ENCODE data around the gene PIK3R1.
A peak's percentile ranks its signal among the peaks of the same experiment; 100 is the strongest.

PIK3R1 gene

DNA sequence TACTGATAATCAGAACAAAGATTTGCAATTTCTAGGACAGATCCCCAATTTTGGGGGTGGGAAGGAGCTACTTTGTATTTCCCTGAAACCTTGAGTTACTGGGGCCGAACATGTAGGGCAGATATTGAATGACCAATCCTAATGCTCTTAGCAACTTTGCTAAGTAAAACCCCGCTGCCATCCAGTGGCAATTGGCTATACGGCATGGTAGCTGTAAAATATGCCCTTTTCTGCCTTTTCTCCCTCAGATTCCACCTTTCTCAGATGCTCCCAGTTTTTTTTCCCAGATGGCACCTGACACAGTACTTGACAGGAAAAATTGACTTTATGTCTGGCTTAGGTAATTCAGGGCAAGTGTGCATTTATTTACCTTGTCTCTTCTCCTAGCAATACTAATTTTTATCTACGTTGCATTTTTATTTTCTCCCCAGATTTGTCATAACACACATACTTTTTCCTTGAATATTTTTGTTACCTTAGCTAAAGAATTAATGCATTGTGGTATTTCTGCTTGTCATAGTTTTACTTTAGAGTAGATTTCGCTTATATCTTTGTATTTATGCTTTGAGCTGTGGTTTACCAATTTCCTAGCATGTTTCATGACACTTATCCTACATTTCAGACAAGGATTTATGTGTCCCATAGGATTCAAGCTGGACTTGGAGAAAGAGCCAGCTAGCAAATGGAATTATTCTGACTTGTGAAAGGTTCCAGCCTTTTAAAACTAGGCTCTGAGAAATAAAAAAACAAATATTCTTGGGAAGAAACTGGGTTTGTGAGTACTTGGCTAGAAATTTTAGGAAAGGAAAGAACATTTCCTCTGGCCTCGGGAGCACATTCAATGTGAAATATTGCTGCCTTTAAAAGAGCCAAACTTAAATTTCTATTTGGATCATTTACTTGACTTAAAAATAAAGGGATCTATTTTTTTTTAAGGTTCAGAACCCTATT, 37.4 kb downstream of the PIK3R1 start:
- peak; percentile 77 for DNase-seq

DNA sequence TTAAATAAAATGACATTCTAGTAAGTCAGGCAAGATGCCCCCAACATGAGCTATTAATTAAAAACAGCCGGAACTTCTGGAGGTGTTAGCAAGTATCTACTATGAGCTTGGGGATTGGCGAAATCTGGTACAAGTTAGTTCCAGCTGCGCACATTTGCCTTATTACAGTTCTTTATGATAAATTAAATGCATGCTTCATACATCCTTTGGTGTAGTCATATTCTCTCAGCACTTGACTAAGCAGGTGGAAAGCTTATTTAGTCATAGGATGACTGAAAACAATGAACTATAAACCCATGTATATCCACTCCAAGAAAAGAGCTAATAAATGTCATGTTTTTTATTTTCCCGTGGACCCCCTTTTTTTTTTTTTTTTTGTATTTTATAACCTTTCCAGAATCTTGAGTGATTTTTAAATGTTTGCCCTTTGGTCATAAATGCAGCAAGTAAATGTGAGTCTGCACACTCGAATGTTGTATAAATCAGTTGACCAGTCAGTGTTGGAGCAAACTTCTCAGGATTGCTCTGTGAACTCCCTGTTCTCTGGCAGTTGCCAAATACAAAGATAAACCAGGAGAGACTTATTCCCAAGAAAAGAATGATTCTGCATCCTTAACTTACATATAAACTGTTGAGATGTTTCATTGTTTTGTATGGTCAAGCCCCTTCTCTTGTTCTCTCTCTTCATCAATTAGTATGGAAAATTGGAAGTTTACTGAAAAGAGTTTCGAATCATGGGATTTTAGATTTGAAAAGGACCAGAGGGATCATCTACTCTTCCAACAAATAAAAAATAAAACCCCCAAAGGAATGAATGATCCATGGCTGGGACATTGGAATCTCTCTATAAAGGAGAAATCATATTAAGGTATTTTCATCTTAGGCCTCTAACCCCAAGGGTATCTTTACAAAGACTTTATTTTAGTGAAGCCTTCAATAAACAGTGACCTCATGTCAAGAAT, 38.3 kb downstream of the PIK3R1 start:
- DNase-seq = no peak

DNA sequence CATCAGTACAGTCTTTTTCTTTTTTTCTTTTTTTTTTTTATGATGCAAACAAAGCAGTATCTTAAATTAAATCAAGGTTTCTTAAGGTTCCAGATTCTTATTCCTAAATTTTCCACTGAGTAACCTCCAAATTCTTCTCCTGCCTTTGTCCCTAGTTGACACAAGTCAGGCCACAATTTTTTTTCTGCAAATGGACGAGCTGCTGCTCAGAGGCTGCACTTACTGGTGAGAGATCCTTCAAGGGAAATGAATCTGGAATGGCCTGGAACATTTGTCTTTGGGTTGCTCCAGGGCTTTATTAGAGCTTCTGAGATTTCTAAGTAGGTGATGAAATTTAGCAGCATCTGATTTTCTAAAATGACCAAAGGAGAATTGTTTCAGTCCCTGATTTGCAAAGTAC, 39.3 kb downstream of the PIK3R1 start:
- DNase-seq = no peak

DNA sequence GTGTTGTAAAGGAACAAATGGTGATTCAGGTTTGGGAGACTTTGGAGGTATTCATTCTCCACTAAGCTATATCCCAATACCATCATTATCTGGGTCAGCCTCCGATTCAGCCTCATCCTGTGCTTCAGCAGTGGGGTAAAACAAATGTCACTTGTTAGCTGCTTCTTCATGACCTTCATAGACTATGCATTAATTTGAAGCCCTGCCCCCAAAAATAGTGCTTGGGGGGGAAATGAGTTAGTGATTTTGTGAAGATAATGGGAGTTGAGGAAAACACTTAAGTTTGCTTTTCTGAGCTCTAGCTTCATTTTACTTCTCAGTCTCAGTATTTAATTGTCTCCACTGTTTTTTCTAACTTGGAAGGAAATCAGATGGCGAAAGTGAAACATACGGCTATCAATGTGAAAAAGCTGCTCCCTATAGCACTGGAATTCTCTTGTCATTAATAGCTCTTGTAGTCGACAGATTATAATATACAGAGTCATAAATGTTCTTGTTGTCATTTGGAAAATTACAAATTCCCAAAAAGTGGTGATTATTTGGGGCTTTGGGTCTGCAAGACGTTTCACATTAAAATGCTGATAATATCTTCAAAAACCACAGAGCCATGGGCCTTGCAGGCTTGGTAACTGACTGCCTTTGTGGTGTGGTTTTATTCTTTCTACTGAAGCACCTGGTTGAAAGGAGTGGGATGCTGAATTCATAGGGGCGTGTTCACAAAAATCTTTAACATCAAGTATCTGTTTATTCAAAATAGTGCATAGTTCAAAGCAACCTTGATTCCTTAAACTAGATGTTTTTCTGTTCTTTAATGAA, 40.0 kb downstream of the PIK3R1 start:
- no peak for DNase-seq

DNA sequence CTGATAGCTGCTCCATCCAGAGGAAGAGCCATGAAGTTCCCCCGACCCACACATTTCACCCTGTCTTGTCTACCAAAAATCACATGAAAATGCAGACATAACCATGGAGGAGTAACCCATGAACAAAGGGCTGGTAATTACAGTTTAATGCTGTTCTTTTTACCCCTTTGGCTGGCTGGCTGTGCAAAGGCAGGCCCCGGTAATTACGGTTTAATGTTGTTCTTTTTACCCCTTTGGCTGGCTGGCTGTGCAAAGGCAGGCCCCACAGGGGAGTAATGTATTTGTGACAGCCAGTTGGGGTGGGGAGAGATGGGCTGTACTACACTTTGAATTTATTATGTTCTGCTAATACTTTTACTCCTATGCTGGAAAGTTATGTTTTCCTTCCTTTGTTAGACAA, 41.7 kb downstream of the PIK3R1 start:
- DNase-seq = no peak

DNA sequence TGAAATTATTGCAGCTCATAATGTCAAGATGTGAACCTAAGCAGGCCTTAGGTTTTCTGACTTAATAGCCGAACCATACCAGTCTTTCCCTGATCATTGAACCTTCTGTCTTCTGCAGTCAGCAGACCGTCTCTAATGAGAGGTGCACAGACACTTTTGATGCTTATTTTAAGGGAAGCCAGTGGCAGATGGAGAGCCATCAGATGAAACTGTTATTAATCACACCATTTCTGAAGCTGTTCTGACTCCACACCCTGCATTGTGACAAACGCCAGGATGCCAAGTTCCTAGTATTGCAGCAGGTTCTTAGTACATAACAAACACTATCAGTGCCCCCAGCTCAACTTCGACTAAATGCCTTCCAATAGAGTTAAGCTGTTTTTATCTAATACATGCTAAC, 43.0 kb downstream of the PIK3R1 start:
- no peak for DNase-seq

DNA sequence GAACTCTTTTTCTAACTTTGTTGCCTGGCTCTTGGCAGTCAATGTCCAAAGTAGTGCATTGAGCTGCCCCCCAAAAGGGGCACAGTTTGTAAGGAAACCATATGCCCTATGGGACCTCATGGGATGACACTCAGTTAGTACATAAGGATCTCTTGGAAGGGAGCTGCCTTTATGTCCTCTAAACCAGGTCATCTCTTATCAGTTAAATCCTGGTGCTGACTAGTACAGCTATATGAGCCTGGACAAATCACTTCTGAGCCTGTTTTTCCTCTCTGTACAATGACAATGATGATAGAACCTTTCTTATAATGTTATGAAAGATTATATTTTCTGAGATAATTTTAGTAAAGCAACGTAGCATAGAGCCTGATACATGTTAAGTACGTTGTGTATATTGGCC, 44.1 kb downstream of the PIK3R1 start:
- no peak for DNase-seq

DNA sequence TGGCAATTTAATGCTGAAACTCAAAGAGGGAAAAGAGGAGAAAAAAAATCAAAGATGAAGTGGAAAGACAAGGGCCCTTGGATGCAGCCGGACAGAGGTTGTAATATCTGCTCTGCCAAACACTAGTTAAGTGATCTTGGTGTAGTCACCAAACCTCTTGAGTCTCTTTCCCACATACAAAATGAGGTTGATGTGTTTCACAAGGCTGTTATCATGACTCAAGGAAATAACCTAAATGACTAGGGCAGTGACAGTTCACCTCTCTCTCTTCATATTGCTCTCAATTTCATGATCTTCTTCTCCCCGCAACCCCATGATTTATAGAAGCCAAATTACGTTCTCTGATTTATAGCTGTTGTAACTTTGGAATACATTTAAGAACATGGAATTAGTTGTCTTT, 44.9 kb downstream of the PIK3R1 start:
- peak; percentile 27 for DNase-seq

DNA sequence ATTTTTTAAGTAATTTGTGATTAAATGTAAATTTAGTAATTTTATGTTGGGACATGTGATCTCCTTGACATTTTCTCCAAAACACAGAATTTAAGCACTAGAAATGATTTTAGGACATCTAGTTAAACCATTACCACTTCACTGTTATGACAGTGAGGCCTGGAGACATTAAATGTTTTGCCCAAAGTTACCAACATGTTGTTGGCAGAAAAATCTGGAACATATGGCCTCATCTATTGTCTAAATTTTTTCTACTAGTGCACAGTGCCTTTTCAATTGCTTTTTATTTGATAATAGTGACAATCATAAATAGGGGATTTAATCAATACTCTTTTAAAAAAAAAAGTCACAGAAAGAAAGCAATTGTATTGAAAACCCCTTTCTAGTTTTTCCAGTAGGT, 45.6 kb downstream of the PIK3R1 start:
- no peak for DNase-seq

DNA sequence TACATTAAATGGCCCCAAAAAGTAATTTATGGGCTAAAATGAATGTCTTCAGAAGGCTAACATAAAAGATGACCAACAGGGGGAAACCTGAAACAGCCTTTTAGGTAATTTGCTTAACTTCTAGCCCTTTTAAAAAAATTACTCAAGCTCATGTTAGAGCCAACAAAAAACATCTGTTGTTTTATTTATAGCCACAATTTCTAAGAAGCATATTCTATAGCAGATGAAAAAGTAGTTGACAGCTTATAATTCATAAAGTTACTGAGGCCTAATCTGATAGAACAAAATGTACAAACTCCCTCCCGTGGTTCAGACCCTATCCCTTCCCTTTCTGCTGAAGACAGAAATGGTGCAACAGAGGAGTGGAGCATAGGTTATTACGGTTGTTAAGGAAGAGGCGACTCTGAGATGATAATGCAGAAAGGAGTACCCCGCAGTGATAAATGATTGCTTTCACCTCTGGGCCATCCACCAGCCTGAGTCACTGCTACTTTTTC, 46.1 kb downstream of the PIK3R1 start:
- peak; percentile 30 for DNase-seq

DNA sequence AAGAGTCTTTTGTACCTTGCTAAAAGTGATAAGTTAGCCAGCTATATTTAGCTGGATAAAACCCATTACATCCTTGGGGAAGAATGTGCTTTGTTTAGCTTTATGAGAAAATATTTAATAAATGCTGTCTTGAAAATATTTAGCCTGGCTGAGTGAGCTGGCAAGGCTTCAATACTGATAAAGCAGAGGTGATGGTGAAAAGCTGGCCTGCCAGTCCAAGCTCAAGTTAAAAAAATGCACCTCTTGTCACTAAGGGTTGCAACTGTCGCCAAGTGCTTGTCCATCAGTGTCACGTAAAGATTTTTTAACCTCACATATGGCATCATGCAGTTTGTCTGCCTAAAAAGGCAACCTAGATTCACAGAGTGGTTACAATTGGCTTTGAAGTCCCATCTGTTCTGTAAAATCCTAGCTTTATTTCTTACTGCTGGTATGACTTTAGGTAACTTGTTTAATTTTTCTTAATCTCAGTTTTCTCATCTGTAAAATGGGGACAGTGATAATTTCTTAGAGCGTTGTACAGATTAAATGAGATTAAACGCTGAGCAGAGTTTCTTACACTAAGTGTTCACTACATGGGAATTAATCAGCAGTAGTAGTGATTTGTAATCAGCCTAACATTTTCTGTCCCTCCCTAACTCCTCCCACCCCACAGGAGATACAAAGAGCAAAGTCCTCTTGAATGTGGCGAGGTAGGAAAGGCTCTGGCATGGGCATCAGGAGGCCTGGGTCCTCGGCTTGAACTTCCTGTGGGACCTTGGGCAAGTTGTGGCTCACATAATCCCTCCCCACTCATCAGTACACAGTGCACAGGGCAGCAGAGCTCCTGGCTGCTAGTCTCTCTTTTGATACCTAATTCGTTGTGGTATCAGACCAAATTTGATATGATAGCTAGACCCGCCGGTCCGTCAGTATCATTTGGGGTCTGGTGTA, 48.7 kb downstream of the PIK3R1 start:
- DNase-seq = no peak

DNA sequence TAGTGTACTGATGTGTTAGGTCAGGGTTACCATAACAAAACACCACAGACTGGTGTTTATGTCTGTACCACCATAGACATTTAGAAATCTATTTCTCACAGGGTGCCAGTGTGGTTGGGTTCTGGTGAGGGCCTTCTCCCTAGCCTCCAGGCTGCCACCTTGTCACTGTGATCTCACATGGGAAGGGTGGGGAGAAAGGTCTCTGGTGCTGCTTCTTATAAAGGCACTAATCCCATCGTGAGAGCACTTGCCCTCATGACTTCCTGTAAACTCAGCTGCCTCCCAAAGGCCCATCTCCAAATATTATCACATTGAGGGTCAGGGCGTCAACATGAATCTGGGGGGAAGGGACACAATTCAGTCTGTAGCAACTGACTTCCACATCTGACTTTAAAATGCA, 49.8 kb downstream of the PIK3R1 start:
- DNase-seq = no peak

DNA sequence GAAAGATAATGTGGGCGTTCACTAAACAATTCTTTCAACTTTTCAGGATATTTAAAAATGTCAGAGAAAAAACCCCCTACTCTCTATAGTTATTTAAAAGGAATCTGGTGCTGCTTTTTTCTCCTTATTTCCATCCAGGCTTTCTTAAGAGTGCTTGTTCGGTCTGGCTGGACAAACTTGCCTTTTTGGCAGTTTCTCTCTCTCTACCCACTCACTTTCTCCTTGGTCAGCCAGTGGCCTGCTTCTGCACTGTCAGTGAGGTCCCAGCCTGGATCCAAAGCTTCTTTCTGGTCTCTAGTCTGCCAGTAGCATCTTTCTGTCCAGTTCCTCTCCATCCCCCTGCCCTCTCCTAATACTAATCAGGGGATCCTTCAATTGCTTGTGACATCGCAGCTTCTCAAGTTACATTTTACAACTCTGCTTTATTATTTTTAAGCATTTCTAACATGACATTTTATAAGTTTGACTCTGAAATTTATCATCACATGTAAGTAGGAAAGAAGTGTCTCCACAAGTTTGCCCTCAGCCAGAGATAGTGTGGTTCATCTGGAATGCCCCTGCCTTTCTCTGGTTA, 50.4 kb downstream of the PIK3R1 start:
- DNase-seq = no peak

DNA sequence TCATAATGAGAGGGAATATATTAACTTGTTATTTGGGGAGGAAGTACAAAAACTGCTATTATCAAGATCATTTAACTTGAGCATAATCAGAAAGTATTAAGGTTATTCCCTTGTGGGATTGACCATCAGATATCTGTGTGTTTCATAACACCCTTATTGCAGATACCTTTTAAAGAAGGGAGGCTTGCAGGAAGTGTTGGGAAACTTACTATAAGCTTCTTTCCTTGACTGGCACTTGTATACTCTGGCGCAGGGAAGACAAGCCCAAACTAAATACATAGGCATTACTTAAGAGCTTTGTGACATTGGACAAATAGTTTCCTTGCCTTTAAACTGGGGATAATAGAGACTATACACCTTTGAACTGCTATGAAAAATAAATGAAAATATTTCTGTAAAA, 50.9 kb downstream of the PIK3R1 start:
- DNase-seq = no peak

DNA sequence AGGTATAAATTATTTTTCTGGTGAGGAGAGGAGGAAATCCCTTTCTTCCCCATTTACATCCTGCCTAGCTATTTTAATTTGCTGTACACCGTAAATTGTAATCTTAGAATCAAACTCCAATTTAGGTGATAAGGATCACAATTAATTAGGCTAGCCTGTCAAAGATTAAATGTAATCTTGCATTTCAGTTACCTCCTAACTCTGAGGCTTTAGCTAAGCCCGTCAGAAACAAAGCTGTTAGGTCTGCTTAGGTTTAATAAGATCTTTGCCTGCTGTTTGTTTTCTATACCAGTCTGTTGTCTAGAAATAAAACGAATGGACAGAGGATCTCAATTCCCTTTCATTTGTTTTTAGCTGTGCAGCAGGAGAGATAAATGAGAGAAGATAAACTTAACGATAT, 51.5 kb downstream of the PIK3R1 start:
- DNase-seq = no peak

DNA sequence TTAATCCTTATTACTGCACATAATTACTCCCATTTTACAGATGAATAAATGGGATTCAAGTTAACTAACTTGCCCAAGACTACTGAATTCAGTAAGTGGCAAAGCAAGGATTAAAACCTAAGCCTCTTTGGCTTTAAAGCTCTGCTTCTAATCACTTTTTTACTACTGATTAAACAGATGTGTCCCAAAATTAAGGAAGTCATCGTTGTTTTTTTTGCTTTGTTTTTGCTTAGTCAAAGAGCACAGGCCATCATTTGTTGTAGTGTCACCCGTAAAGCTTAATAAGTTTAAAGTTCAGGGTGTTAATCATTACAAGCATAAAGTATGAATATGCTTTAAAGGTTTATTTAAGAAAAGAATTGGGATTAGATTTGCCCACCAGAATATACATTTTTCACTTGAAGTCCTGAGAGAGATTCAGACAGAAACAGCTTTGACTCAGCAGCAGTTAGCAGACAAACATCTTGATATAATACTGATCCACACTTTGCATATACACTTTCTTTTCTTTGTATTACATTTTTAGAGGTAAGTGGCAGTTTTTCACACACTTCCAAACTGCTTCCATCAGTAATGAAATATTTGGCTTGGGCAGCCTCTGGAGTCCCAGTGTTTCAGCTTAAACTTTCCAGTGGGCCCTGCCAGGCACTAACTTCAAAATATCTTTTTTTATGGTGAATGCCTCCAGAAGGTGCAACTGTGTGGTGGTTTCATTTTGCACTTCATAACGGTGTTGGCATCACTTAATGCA, 52.7 kb downstream of the PIK3R1 start:
- no peak for DNase-seq

DNA sequence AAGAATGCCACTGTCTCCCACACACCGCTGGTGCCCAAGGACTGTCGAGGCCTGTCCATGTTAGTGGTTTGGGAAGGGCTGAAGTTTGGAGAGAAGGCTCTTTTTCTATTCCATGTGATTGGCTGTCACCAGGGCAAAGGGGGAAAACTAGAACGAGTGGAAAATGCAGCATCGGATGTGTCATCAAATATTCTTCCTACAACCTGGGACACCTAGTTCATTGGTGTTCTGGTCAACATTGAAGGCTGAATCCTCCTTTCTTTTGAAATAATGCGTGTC, 53.2 kb downstream of the PIK3R1 start:
- DNase-seq = no peak

DNA sequence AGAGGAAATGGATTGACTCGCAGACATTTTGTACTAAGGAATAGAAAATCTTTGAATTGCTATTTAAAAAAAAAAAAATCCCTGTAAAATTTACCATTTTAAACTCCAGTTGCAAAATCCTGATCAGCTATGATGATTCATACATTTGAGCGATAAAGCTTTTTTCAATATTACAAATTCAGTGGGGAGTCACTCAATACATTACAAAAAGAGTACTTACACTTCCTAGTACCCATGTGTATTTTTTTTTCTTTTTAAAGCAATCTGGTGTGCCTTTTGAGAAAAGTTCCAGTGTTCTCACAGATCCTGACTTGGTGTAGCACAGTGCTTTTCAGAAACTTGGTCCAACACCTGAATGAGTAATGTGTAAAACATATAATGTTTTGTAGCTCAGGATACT, 54.3 kb downstream of the PIK3R1 start:
- DNase-seq = peak; percentile 38

DNA sequence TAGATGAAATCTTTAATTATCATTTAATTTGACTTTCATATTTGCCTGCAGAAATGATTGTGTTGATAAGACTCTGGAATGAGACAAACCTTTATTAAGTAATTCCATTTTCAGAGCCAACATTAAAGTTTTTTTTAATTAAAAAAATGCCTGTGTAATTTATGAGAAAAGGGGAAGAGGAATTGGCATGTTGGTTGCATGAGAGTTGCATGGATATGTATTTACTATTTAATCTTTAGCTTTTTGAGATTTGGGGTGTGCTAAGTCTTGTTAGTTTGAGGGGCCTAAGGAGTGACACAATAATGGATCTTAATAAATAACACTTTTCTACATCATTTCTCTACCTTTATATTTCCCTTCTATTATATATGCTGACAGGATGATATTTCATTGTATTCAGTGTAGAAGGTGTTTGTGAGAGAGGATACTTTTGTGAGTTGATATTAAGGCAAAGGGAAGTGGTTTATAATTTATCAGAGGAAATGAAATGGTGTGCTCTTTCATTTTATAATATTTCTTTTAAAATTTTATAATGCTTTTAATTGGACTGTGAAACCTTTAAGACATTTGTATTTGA, 54.9 kb downstream of the PIK3R1 start:
- no peak for DNase-seq

DNA sequence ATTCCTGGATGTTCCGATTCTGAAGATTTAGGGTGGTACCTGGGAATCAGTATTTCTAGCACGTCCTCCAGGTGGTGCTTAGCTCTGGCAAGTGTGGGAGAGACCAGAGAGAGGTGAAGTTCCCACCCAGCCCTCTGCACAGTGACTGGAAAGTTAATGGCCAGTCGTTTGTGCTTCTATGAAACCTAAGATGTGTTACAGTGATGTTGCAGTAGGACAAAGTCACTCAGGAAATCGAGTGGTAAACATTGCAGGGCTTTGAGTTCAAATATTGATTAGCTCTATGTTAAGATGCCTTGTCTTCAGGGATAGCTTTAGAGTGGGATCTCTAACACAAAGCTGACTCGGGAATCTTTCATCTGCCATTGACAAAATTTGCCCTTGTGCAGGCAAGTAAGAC, 55.6 kb downstream of the PIK3R1 start:
- no peak for DNase-seq

Measured in inflammatory macrophage treated with lipopolysaccharide for 4 hours (primary cell).